Cardiac fibroblast (primary cell): ENCODE data around the gene MCTP1.

Experiments
- DNase-seq, 2 donors: peaks; one replicate each; pipeline versions ENCODE4 v3.0.0 to v3.0.0-alpha.2; 2010; ENCODE audit warnings: low read depth in 2 of 2
- H3K4me3 ChIP-seq, 2 donors: replicated peaks in 1 of 2; 1 replicate in 1 of 2; 2 replicates in 1 of 2; pipeline ENCODE4 v1.5.1; 2011; ENCODE audit warnings: low read depth in 2 of 2, low read length in 2 of 2, mild to moderate bottlenecking in 2 of 2, moderate library complexity in 1 of 2
- CTCF ChIP-seq: IDR thresholded peaks from one replicate; pipeline ENCODE4 v1.5.1; 2011; ENCODE audit warnings: low read depth, mild to moderate bottlenecking, low read length, inconsistent platforms

MCTP1 gene

GRCh38 chr5:94863951-94864350, 420.9 kb downstream of the MCTP1 start:
- DNase-seq: no peak
- TF ChIP-seq CTCF: no peak
- H3K4me3 ChIP-seq: no peak overlapping the region

GRCh38 chr5:94857111-94857510, 427.8 kb downstream of the MCTP1 start:
- no peak for TF ChIP-seq CTCF
- no peak overlapping the region for H3K4me3 ChIP-seq
- no peak for DNase-seq

GRCh38 chr5:94856257-94856800, 428.6 kb downstream of the MCTP1 start:
- DNase-seq: no peak
- no peak overlapping the region for H3K4me3 ChIP-seq
- TF ChIP-seq CTCF: no peak

- no peak for DNase-seq
- no peak for TF ChIP-seq CTCF
- no peak overlapping the region for H3K4me3 ChIP-seq
Measured at GRCh38 chr5:94855543-94855942, 429.4 kb downstream of the MCTP1 start.

- DNase-seq: no peak
- no peak for TF ChIP-seq CTCF
- H3K4me3 ChIP-seq: no peak overlapping the region
Measured at GRCh38 chr5:94853120-94853519, 431.8 kb downstream of the MCTP1 start.

- no peak for DNase-seq
- no peak overlapping the region for H3K4me3 ChIP-seq
- TF ChIP-seq CTCF: no peak
Measured at GRCh38 chr5:94850960-94851359, 433.9 kb downstream of the MCTP1 start.
